Measurements from ENCODE around the gene MAML1.

DNA sequence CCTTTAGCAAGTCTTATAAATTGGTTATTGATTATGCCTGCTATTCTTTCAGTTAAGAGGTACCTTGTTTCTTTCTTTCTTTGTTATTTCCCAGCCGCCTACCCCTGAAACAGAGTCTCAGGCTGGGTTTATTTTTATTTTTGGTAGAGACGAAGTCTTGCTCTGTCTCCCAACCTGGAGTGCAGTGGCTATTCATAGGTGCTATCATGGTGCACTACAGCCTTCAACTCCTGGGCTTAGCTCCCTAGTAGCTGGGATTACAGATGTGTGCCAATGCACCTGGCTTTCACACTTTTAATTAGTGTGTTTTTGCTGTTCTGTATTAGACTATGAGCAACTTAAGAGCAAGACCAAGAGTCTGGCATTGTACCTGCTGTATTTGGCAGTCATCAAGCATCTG lies 14.2 kb downstream of the MAML1 start:
- TF ChIP-seq, protein P1, sequence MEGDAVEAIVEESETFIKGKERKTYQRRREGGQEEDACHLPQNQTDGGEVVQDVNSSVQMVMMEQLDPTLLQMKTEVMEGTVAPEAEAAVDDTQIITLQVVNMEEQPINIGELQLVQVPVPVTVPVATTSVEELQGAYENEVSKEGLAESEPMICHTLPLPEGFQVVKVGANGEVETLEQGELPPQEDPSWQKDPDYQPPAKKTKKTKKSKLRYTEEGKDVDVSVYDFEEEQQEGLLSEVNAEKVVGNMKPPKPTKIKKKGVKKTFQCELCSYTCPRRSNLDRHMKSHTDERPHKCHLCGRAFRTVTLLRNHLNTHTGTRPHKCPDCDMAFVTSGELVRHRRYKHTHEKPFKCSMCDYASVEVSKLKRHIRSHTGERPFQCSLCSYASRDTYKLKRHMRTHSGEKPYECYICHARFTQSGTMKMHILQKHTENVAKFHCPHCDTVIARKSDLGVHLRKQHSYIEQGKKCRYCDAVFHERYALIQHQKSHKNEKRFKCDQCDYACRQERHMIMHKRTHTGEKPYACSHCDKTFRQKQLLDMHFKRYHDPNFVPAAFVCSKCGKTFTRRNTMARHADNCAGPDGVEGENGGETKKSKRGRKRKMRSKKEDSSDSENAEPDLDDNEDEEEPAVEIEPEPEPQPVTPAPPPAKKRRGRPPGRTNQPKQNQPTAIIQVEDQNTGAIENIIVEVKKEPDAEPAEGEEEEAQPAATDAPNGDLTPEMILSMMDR (IDR thresholded peaks at IDR 0.05), result no peak
- TF ChIP-seq POLR2A (IDR thresholded peaks at IDR 0.05) (no peak), POLR2AphosphoS5 (IDR thresholded peaks at IDR 0.05) (no peak)
